PFSK-1 (cell line): Measurements from ENCODE around the gene NME9.

Experiments used
- REST ChIP-seq, 2 experiments: IDR thresholded peaks; 2 replicates each; pipeline versions ENCODE4 v1.6.1 to v1.8.0; 2011 to 2012; ENCODE audit warnings: low read depth in 2 of 2, low read length in 2 of 2, control low read depth in 1 of 2, inconsistent platforms in 1 of 2, mild to moderate bottlenecking in 1 of 2, moderate library complexity in 1 of 2; ENCODE audit not compliant: insufficient read depth in 1 of 2
- TAF1 ChIP-seq: IDR thresholded peaks from 2 replicates; pipeline ENCODE4 v1.6.1; 2012; ENCODE audit warnings: low read length, control low read depth, borderline replicate concordance; ENCODE audit not compliant: insufficient read depth

- TF ChIP-seq TAF1 (no peak), REST (IDR thresholded peaks at IDR 0.05; ENCODE audit: insufficient read depth in 1 of 2, low read depth in 2 of 2, low read length in 2 of 2) (no peak)
Observed at GRCh38 chr3:138365253-138365555, 35.6 kb upstream of the NME9 start.
